Liver (tissue), 9 donors: ENCODE data around the gene IL22RA1. TPM values are rescaled to one million over a fixed set of nuclear protein-coding genes. Genes with fewer than 3 reads are reported as not detected.

Source experiments
- DNase-seq: peaks from one replicate; pipeline ENCODE4 v3.0.0-alpha.2; 2017; ENCODE audit warnings: low spot score
- H3K27ac ChIP-seq, 2 donors: one replicate each; pipeline ENCODE4 v1.7.0; 2013; ENCODE audit warnings: inconsistent platforms in 2 of 2, low read length in 2 of 2, control low read depth in 1 of 2, low read depth in 1 of 2, mild to moderate bottlenecking in 1 of 2
- H3K27me3 ChIP-seq, 4 donors: one replicate each; pipeline versions ENCODE4 v1.6.1 to v1.7.0; 2013; ENCODE audit warnings: low read length in 3 of 4, inconsistent platforms in 1 of 4, mild to moderate bottlenecking in 1 of 4, moderate library complexity in 1 of 4; ENCODE audit not compliant: control insufficient read depth in 4 of 4, insufficient read depth in 4 of 4
- H3K36me3 ChIP-seq, 4 donors: one replicate each; pipeline versions ENCODE4 v1.6.1 to v1.7.0; 2013; ENCODE audit warnings: low read length in 3 of 4, mild to moderate bottlenecking in 3 of 4, low read depth in 1 of 4, moderate library complexity in 1 of 4; ENCODE audit not compliant: control insufficient read depth in 4 of 4, insufficient read depth in 3 of 4
- H3K4me1 ChIP-seq, 4 donors: one replicate each; pipeline versions ENCODE4 v1.6.1 to v1.7.0; 2013; ENCODE audit warnings: low read length in 3 of 4, mild to moderate bottlenecking in 3 of 4, moderate library complexity in 1 of 4; ENCODE audit not compliant: control insufficient read depth in 4 of 4, insufficient read depth in 4 of 4
- H3K4me3 ChIP-seq, 3 donors: one replicate each; pipeline versions ENCODE4 v1.6.1 to v1.7.0; 2013; ENCODE audit warnings: low read length in 3 of 3, control low read depth in 1 of 3, low read depth in 1 of 3, mild to moderate bottlenecking in 1 of 3
- H3K9ac ChIP-seq, 2 donors: one replicate each; pipeline ENCODE4 v1.7.0; 2013; ENCODE audit warnings: low read length in 2 of 2, mild to moderate bottlenecking in 2 of 2, moderate library complexity in 2 of 2, control low read depth in 1 of 2, low read depth in 1 of 2
- H3K9me3 ChIP-seq, 4 donors: one replicate each; pipeline versions ENCODE4 v1.6.1 to v1.7.0; 2013; ENCODE audit warnings: low read length in 3 of 4; ENCODE audit not compliant: control insufficient read depth in 4 of 4
- EGR1 ChIP-seq, 2 donors: IDR thresholded peaks; 2 replicates each; pipeline ENCODE4 v1.6.1; 2016 to 2018; ENCODE audit warnings: antibody characterized with exemption in 2 of 2, low read depth in 2 of 2
- FOXA1 ChIP-seq: IDR thresholded peaks from 2 replicates; pipeline ENCODE4 v1.6.1; 2016; ENCODE audit warnings: antibody characterized with exemption
- FOXA2 ChIP-seq: IDR thresholded peaks from 2 replicates; pipeline ENCODE4 v1.6.1; 2016; ENCODE audit warnings: antibody characterized with exemption
- HNF4G ChIP-seq: IDR thresholded peaks from 2 replicates; pipeline ENCODE4 v1.6.1; 2016; ENCODE audit warnings: antibody characterized with exemption
- JUND ChIP-seq, 2 donors: IDR thresholded peaks; 2 replicates each; pipeline ENCODE4 v1.6.1; 2016; ENCODE audit warnings: antibody characterized with exemption in 2 of 2
- NR2F2 ChIP-seq: IDR thresholded peaks from 2 replicates; pipeline ENCODE4 v1.6.1; 2016; ENCODE audit warnings: antibody characterized with exemption
- RAD21 ChIP-seq, 2 donors: IDR thresholded peaks; 2 replicates each; pipeline ENCODE4 v1.6.1; 2016; ENCODE audit warnings: antibody characterized with exemption in 2 of 2, mild to moderate bottlenecking in 2 of 2
- RXRA ChIP-seq, 2 donors: IDR thresholded peaks; 2 replicates each; pipeline ENCODE4 v1.6.1; 2017 to 2018; ENCODE audit warnings: antibody characterized with exemption in 2 of 2, mild to moderate bottlenecking in 1 of 2
- SP1 ChIP-seq: IDR thresholded peaks from 2 replicates; pipeline ENCODE4 v1.6.1; 2018; ENCODE audit warnings: antibody characterized with exemption, mild to moderate bottlenecking
- TAF1 ChIP-seq: conservative IDR thresholded peaks from 2 replicates; pipeline ENCODE4 v1.6.1; 2016; ENCODE audit warnings: antibody characterized with exemption, mild to moderate bottlenecking
- YY1 ChIP-seq: IDR thresholded peaks from 2 replicates; pipeline ENCODE4 v1.6.1; 2016; ENCODE audit warnings: antibody characterized with exemption, mild to moderate bottlenecking
- WGBS: extraction: QIAGEN DNeasy Blood & Tissue Kit; methylation state at CpG from one replicate; pipeline ENCODE4 v1.1.7; 2013; 5-methylcytosine and 5-hydroxymethylcytosine counted together
- polyA plus RNA-seq, 2 donors: library from polyadenylated mRNA; stranded (reverse) in 1 of 2; unstranded in 1 of 2; fragments of 200-250 nt in 1 of 2; fragments of >200 nt in 1 of 2; fragmentation: Nextera tagmentation in 1 of 2; extraction: Ambion mirVana in 1 of 2; gene quantifications; one replicate each; pipeline versions ENCODE4 v1.2.1 to v1.2.3, GENCODE V29; 2013 to 2015
- total RNA-seq, 2 donors: library from RNA; depleted of rRNA; stranded (reverse); fragments of >200 nt; gene quantifications; one replicate each; pipeline ENCODE4 v1.2.3, GENCODE V29; 2014
- TF ChIP-seq, protein P1 (sequence below): IDR thresholded peaks from 2 replicates; pipeline ENCODE4 v1.6.1; 2016; ENCODE audit warnings: antibody characterized with exemption
- TF ChIP-seq, protein P2 (sequence below): IDR thresholded peaks from 2 replicates; pipeline ENCODE4 v1.6.1; 2016; ENCODE audit warnings: antibody characterized with exemption, mild to moderate bottlenecking
- TF ChIP-seq, protein P3 (sequence below): fragments of 150-350 bp; IDR thresholded peaks from 2 replicates; pipeline ENCODE4 v1.5.1; 2017; ENCODE audit warnings: improper control_type of control experiment, low read depth, low read length; ENCODE audit not compliant: missing input control
- donor health status: healthy.
- donor health status: healthy.
- donor health status: healthy.
- donor health status: healthy.
- donor health status: healthy.

IL22RA1 gene
- total and polyA plus RNA-seq, 4 donors, result 2.1 to 4.5 (median 3.4) TPM

GRCh38 chr1:24089027-24089742, 53.8 kb downstream of the IL22RA1 start (continued):
- TF ChIP-seq, protein P1, sequence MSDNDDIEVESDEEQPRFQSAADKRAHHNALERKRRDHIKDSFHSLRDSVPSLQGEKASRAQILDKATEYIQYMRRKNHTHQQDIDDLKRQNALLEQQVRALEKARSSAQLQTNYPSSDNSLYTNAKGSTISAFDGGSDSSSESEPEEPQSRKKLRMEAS, result no peak

- no peak overlapping the region for H3K9ac ChIP-seq
- H3K9me3 ChIP-seq, result no peaks in the 10 kb centered on the region
- H3K36me3 ChIP-seq, result no peaks in the 10 kb centered on the region
- DNase-seq, result no peak
- TF ChIP-seq, protein P1, result no peak
- TF ChIP-seq, protein P2, sequence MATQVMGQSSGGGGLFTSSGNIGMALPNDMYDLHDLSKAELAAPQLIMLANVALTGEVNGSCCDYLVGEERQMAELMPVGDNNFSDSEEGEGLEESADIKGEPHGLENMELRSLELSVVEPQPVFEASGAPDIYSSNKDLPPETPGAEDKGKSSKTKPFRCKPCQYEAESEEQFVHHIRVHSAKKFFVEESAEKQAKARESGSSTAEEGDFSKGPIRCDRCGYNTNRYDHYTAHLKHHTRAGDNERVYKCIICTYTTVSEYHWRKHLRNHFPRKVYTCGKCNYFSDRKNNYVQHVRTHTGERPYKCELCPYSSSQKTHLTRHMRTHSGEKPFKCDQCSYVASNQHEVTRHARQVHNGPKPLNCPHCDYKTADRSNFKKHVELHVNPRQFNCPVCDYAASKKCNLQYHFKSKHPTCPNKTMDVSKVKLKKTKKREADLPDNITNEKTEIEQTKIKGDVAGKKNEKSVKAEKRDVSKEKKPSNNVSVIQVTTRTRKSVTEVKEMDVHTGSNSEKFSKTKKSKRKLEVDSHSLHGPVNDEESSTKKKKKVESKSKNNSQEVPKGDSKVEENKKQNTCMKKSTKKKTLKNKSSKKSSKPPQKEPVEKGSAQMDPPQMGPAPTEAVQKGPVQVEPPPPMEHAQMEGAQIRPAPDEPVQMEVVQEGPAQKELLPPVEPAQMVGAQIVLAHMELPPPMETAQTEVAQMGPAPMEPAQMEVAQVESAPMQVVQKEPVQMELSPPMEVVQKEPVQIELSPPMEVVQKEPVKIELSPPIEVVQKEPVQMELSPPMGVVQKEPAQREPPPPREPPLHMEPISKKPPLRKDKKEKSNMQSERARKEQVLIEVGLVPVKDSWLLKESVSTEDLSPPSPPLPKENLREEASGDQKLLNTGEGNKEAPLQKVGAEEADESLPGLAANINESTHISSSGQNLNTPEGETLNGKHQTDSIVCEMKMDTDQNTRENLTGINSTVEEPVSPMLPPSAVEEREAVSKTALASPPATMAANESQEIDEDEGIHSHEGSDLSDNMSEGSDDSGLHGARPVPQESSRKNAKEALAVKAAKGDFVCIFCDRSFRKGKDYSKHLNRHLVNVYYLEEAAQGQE, result no peak
- no peak overlapping the region for H3K27ac ChIP-seq
- H3K27me3 ChIP-seq, result no peaks in the 10 kb centered on the region
- 97% methylated on average over 16 of the region's 16 CpGs for whole genome bisulfite sequencing
- H3K4me1 ChIP-seq, result peaks cover 0 to 2% (median under 1%) of the 10 kb centered on the region in 4 donors
- no peak overlapping the region for H3K4me3 ChIP-seq
Measured at GRCh38 chr1:24086466-24086865, 56.5 kb downstream of the IL22RA1 start.

GRCh38 chr1:24085546-24085945, 57.4 kb downstream of the IL22RA1 start:
- WGBS, result 94% methylated on average over 3 of the region's 3 CpGs
- no peak for TF ChIP-seq NR2F2
- TF ChIP-seq FOXA1, result no peak
- no peak for TF ChIP-seq YY1
- TF ChIP-seq EGR1 (IDR thresholded peaks at IDR 0.05; ENCODE audit: low read depth in 2 of 2), result no peak
- no peak for TF ChIP-seq RXRA (IDR thresholded peaks at IDR 0.05)
- TF ChIP-seq HNF4G, result no peak
- TF ChIP-seq SP1, result no peak
- no peak for TF ChIP-seq TAF1
- TF ChIP-seq JUND (IDR thresholded peaks at IDR 0.05), result no peak
- TF ChIP-seq RAD21 (IDR thresholded peaks at IDR 0.05), result no peak
- TF ChIP-seq, protein P3, sequence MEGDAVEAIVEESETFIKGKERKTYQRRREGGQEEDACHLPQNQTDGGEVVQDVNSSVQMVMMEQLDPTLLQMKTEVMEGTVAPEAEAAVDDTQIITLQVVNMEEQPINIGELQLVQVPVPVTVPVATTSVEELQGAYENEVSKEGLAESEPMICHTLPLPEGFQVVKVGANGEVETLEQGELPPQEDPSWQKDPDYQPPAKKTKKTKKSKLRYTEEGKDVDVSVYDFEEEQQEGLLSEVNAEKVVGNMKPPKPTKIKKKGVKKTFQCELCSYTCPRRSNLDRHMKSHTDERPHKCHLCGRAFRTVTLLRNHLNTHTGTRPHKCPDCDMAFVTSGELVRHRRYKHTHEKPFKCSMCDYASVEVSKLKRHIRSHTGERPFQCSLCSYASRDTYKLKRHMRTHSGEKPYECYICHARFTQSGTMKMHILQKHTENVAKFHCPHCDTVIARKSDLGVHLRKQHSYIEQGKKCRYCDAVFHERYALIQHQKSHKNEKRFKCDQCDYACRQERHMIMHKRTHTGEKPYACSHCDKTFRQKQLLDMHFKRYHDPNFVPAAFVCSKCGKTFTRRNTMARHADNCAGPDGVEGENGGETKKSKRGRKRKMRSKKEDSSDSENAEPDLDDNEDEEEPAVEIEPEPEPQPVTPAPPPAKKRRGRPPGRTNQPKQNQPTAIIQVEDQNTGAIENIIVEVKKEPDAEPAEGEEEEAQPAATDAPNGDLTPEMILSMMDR, result no peak
- TF ChIP-seq, protein P2, result no peak
- TF ChIP-seq, protein P1, result no peak
- no peak for TF ChIP-seq FOXA2
- no peak overlapping the region for H3K9ac ChIP-seq
- no peak overlapping the region for H3K4me3 ChIP-seq
- no peak for DNase-seq
- no peak overlapping the region for H3K27ac ChIP-seq
- H3K4me1 ChIP-seq, result peaks cover 0 to 11% (median 7%) of the 10 kb centered on the region in 4 donors
- no peaks in the 10 kb centered on the region for H3K36me3 ChIP-seq
- H3K27me3 ChIP-seq, result no peaks in the 10 kb centered on the region
- H3K9me3 ChIP-seq, result no peaks in the 10 kb centered on the region
